Body of pancreas (tissue), 4 donors: ENCODE results near the gene RBM12. TPM values are rescaled to one million over a fixed set of nuclear protein-coding genes. Genes with fewer than 3 reads are reported as not detected.

Experiments used
- ATAC-seq: fragments of 150-250 bp; one replicate; pipeline ENCODE4 v1.9.1; 2016
- DNase-seq, 4 donors: peaks; one replicate each; pipeline ENCODE4 v3.0.0-alpha.2; 2019
- H3K27ac ChIP-seq, 4 donors: fragments of 200-600 bp; sonication (generic); 1 replicate in 3 of 4; 2 replicates in 1 of 4; pipeline versions ENCODE4 v1.5.1 to v1.6.1; 2016 to 2019; ENCODE audit warnings: mild to moderate bottlenecking in 1 of 4, mixed read lengths in 1 of 4, moderate library complexity in 1 of 4
- H3K27me3 ChIP-seq, 2 donors: fragments of 200-600 bp; sonication (generic); one replicate each; pipeline ENCODE4 v1.6.0; 2016; ENCODE audit warnings: mild to moderate bottlenecking in 1 of 2
- H3K36me3 ChIP-seq, 2 donors: fragments of 200-600 bp; sonication (generic); replicated peaks in 1 of 2; 2 replicates each; pipeline ENCODE4 v1.5.1; 2016; ENCODE audit warnings: low read depth in 2 of 2; ENCODE audit not compliant: insufficient read depth in 1 of 2
- H3K4me1 ChIP-seq: fragments of 200-600 bp; sonication (generic); one replicate; pipeline ENCODE4 v1.6.0; 2016
- H3K4me3 ChIP-seq, 2 donors: fragments of 200-600 bp; sonication (generic); 1 replicate in 1 of 2; 2 replicates in 1 of 2; pipeline ENCODE4 v1.5.1; 2016 to 2019
- H3K9me3 ChIP-seq, 3 donors: fragments of 200-600 bp; sonication (generic); 1 replicate in 2 of 3; 2 replicates in 1 of 3; pipeline ENCODE4 v1.5.1; 2016
- POLR2A ChIP-seq, 3 donors: fragments of 450-650 bp; IDR thresholded peaks; one replicate each; pipeline ENCODE4 v1.6.1; 2016; ENCODE audit warnings: antibody characterized with exemption in 3 of 3, mild to moderate bottlenecking in 2 of 3
- WGBS, 2 donors: methylation state at CpG; one replicate each; pipeline ENCODE4 v1.1.5; 2017; 5-methylcytosine and 5-hydroxymethylcytosine counted together
- intact Hi-C: fragments of 100-400 bp; cut with DNase I; formaldehyde crosslinking; loops from one replicate; pipeline ENCODE4 v1.15.1; 2023
- total RNA-seq, 2 donors: library from RNA; depleted of rRNA; stranded (reverse); fragments of >200 nt; gene quantifications; one replicate each; pipeline ENCODE4 v1.1.0, GENCODE V29; 2016
- TF ChIP-seq, protein P1 (sequence below), 7 experiments: fragments of 450-650 bp in 4 of 7; fragments of 200-600 bp in 3 of 7; sonication (generic) in 3 of 7; IDR thresholded peaks; one replicate each; pipeline ENCODE4 v1.5.1; 2016 to 2019; ENCODE audit warnings: antibody characterized with exemption in 7 of 7

RBM12 gene
- total RNA-seq, 2 donors from 2014 or later: 14.8 to 22.3 TPM

DNA sequence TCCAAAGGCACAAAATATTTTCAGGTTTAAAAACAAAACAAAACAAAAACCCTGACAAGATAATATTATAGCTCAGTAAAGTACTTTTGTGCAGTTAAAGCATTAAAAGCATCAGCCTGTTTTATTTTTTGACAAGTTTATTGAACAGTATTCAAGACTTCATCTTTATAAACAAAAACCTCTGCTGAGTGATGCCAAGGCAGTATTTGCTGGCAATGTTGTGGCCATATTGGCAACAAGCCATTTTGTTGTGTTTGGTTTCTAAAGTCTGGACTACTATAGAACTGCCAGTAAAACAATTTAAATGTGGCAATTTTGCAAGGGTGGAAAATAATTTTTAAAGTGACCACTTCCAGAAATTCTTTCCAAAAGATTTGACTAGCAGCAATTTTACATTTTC lies 15.9 kb downstream of the RBM12 start:
- intact Hi-C loops: no loop called here
- Histone ChIP-seq H3K27ac (no peak overlapping the region), H3K4me1 (peaks cover 5% of the 10 kb centered on the region), H3K4me3 (no peak overlapping the region), H3K27me3 (no peaks in the 10 kb centered on the region), H3K9me3 (no peaks in the 10 kb centered on the region), H3K36me3 (peaks cover 0 to 5% of the 10 kb centered on the region in 2 donors)
- no peak for ATAC-seq
- TF ChIP-seq, protein P1, sequence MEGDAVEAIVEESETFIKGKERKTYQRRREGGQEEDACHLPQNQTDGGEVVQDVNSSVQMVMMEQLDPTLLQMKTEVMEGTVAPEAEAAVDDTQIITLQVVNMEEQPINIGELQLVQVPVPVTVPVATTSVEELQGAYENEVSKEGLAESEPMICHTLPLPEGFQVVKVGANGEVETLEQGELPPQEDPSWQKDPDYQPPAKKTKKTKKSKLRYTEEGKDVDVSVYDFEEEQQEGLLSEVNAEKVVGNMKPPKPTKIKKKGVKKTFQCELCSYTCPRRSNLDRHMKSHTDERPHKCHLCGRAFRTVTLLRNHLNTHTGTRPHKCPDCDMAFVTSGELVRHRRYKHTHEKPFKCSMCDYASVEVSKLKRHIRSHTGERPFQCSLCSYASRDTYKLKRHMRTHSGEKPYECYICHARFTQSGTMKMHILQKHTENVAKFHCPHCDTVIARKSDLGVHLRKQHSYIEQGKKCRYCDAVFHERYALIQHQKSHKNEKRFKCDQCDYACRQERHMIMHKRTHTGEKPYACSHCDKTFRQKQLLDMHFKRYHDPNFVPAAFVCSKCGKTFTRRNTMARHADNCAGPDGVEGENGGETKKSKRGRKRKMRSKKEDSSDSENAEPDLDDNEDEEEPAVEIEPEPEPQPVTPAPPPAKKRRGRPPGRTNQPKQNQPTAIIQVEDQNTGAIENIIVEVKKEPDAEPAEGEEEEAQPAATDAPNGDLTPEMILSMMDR (IDR thresholded peaks at IDR 0.05): no peak
- TF ChIP-seq POLR2A (IDR thresholded peaks at IDR 0.05): no peak
- DNase-seq: peak in 2 of 4 donors; percentile 32 to 36

DNA sequence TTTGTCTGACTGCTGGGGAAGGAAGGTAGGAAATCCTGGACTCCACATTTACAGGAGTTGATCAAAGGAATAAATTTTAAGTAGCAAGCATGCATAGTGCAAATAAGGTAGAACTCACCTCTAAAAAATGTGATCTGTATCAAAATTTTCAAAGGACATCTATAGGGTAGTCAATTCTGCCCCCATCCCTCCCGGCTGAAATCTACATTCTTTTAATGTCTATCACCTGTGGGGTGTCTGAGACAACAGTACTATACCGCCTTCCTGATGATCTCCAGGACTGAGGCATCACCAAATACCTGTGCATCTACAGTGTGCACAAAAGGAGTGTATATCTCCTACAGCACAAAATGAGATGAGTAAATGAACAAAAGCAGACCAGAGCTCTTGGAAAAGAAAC lies 19.9 kb downstream of the RBM12 start:
- Histone ChIP-seq H3K4me1 (no peaks in the 10 kb centered on the region), H3K9me3 (no peaks in the 10 kb centered on the region), H3K27me3 (no peaks in the 10 kb centered on the region), H3K4me3 (no peak overlapping the region), H3K36me3 (no peaks in the 10 kb centered on the region), H3K27ac (no peak overlapping the region)
- TF ChIP-seq POLR2A (IDR thresholded peaks at IDR 0.05): no peak
- TF ChIP-seq, protein P1 (IDR thresholded peaks at IDR 0.05): no peak
- no peak for DNase-seq
- no peak for ATAC-seq
- intact Hi-C loops: no loop called here
- WGBS, 2 donors: 88 to 92% methylated on average over 2 of the region's 2 CpGs

DNA sequence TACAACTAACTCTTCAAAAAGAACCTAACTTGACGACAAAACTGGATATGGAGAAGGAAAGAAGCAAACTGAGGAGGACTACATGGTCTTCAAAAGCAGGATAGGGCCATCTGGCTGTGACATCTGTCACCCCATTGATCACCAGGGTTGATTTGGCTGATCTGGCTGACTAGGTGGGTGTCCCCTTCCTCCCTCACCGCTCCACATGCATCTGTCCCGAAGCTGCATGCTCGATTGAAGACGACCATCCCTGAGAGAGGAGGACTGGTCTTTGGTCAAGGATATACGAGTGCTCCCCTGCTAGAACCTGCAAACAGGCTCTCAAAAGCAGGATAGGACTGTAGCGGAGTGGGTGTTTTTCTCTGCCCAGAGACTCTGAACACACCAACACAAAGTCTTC lies 21.7 kb downstream of the RBM12 start:
- no peaks in the 10 kb centered on the region for H3K4me1 ChIP-seq
- no peak overlapping the region for H3K4me3 ChIP-seq
- no peaks in the 10 kb centered on the region for H3K27me3 ChIP-seq
- no peak for TF ChIP-seq POLR2A (IDR thresholded peaks at IDR 0.05)
- TF ChIP-seq, protein P1 (IDR thresholded peaks at IDR 0.05): no peak
- DNase-seq (no peak), ATAC-seq (no peak)
- H3K27ac ChIP-seq: no peak overlapping the region
- no peaks in the 10 kb centered on the region for H3K9me3 ChIP-seq
- WGBS, 2 donors: 93 to 96% methylated on average over 7 of the region's 7 CpGs
- intact Hi-C loops: no loop called here
- H3K36me3 ChIP-seq: no peaks in the 10 kb centered on the region

DNA sequence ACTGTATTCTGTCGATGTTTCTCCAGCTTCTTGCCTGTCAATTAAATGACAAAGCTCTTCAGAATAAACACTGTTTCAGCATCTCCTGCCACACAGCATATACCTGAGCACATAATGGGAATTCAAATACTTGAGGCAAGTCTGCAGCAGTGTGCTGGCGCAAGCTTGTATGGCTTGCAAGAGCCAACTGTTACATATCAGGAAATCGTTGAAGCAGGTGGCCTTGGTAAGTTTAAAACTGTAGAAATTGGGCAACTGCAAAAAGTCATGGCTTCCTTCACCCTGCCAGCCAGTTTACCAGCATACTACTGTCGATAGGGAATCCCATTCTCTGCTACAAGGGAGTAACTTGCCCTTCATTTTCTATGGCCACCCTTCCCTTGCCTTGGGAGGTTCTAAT lies 23.0 kb downstream of the RBM12 start:
- Histone ChIP-seq H3K27ac (no peak overlapping the region), H3K9me3 (no peaks in the 10 kb centered on the region), H3K27me3 (no peaks in the 10 kb centered on the region), H3K36me3 (no peaks in the 10 kb centered on the region), H3K4me1 (no peaks in the 10 kb centered on the region), H3K4me3 (no peak overlapping the region)
- intact Hi-C loops: no loop called here
- ATAC-seq (no peak), DNase-seq (no peak)
- 54 to 70% methylated on average over 4 of the region's 4 CpGs for WGBS, 2 donors
- TF ChIP-seq POLR2A (IDR thresholded peaks at IDR 0.05): no peak
- TF ChIP-seq, protein P1 (IDR thresholded peaks at IDR 0.05): no peak

DNA sequence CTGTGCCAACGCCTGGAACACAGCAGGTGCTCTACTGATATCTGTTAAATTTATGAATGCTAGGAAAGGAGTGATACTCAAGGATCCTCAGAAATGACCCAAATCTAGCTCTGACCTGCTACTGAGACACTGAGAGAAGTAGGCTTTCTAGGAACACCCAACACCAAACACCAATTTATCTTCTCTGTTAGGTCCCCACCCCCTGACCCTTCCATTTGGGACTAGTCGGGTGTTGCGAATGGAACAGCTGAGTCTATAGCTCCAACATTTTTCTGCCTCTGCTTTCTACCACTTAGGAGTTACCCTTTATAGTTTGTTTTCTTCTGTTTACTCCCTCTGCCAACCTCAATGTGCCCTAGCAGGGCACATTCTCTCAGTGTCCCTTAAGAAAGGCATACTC lies 24.0 kb downstream of the RBM12 start:
- Histone ChIP-seq H3K36me3 (no peaks in the 10 kb centered on the region), H3K9me3 (no peaks in the 10 kb centered on the region), H3K27ac (no peak overlapping the region), H3K4me1 (peaks cover 8% of the 10 kb centered on the region), H3K4me3 (no peak overlapping the region), H3K27me3 (no peaks in the 10 kb centered on the region)
- no peak for DNase-seq
- TF ChIP-seq, protein P1 (IDR thresholded peaks at IDR 0.05): no peak
- TF ChIP-seq POLR2A (IDR thresholded peaks at IDR 0.05): no peak
- intact Hi-C loops: no loop called here
- no peak for ATAC-seq
- 61 to 62% methylated on average over 3 of the region's 3 CpGs for WGBS, 2 donors
